GM12878 (cell line): ENCODE measurements around the gene CACNA1S. TPM values are rescaled to one million over a fixed set of nuclear protein-coding genes. Genes with fewer than 3 reads are reported as not detected.

Experiments
- ATAC-seq: fragments of 200-7000 bp; cut with Tn5 transposase; 3 replicates; pipeline ENCODE4 v1.9.1; 2020; ENCODE audit warnings: mild to moderate bottlenecking, moderate library complexity
- BruUV-seq: library from RNA; stranded (reverse); fragments of 400-500 nt; replicated peaks from 2 replicates; lab custom pipeline; 2021; lab: Mats Ljungman, UMichigan
- CTCF ChIA-PET: fragments of 300-600 bp; sonication (Branson Sonifier 250); formaldehyde crosslinking; extraction: SDS; loops from one replicate; lab custom pipeline; 2021; ENCODE audit warnings: inconsistent platforms; lab: Yijun Ruan, JAX
- POLR2A ChIA-PET: fragments of 350-600 bp; formaldehyde crosslinking; extraction: SDS; loops from one replicate; lab custom pipeline; 2021; ENCODE audit warnings: inconsistent platforms; lab: Charles Lee
- RAD21 ChIA-PET: fragments of 300-600 bp; sonication (Branson Sonifier 250); formaldehyde crosslinking; loops from one replicate; lab custom pipeline; 2023; ENCODE audit warnings: antibody characterized with exemption; ENCODE audit not compliant: unreplicated experiment; lab: Charles Lee
- SMC1A ChIA-PET: fragments of 300-600 bp; sonication (Branson Sonifier 250); formaldehyde crosslinking; loops from one replicate; lab custom pipeline; 2023; ENCODE audit not compliant: unreplicated experiment, uncharacterized antibody; lab: Charles Lee
- DNase-seq: peaks from one replicate; pipeline ENCODE4 v3.0.0-alpha.2; 2011; ENCODE audit warnings: low read depth, low spot score
- FAIRE-seq: peaks from 3 replicates; lab custom pipeline; 2011; peaks lifted over from hg19 to GRCh38; lab: Jason Lieb, UNC
- H2AFZ ChIP-seq: 2 replicates; pipeline ENCODE4 v1.6.0; 2011; ENCODE audit warnings: low read depth, low read length, control low read depth; ENCODE audit not compliant: control insufficient read depth
- H3K27ac ChIP-seq: 2 replicates; pipeline ENCODE4 v1.5.1; 2011; ENCODE audit warnings: control low read depth; ENCODE audit not compliant: control insufficient read depth, insufficient read depth
- H3K27me3 ChIP-seq, 2 experiments: replicated peaks in 1 of 2; 2 replicates each; pipeline versions ENCODE4 v1.6.0 to v1.6.1; 2011; ENCODE audit warnings: low read length in 1 of 2; ENCODE audit not compliant: control insufficient read depth in 2 of 2, insufficient read depth in 2 of 2
- H3K36me3 ChIP-seq, 2 experiments: 2 replicates each; pipeline ENCODE4 v1.5.1; 2011; ENCODE audit warnings: low read length in 1 of 2; ENCODE audit not compliant: control insufficient read depth in 2 of 2, insufficient read depth in 2 of 2
- H3K4me1 ChIP-seq: 2 replicates; pipeline ENCODE4 v1.6.1; 2011; ENCODE audit warnings: mild to moderate bottlenecking, low read length, moderate library complexity, mixed read lengths; ENCODE audit not compliant: control insufficient read depth, insufficient read depth
- H3K4me2 ChIP-seq: 2 replicates; pipeline ENCODE4 v1.6.0; 2011; ENCODE audit warnings: control low read depth; ENCODE audit not compliant: control insufficient read depth, insufficient read depth
- H3K4me3 ChIP-seq: fragments of 200-600 bp; sonication (generic); 2 replicates; pipeline ENCODE4 v1.5.1; 2016
- H3K79me2 ChIP-seq: 2 replicates; pipeline ENCODE4 v1.6.0; 2011; ENCODE audit warnings: low read length; ENCODE audit not compliant: control insufficient read depth, insufficient read depth
- H3K9ac ChIP-seq: 2 replicates; pipeline ENCODE4 v1.8.0; 2011; ENCODE audit warnings: low read length, control low read depth, mixed read lengths; ENCODE audit not compliant: control insufficient read depth, insufficient read depth
- H3K9me3 ChIP-seq: replicated peaks from 3 replicates; pipeline ENCODE4 v1.5.1; 2011; ENCODE audit warnings: mild to moderate bottlenecking, low read length; ENCODE audit not compliant: control insufficient read depth, insufficient read depth
- H4K20me1 ChIP-seq: 2 replicates; pipeline ENCODE4 v1.6.0; 2011; ENCODE audit not compliant: control insufficient read depth, insufficient read depth
- BACH1 ChIP-seq: fragments of 450-650 bp; IDR thresholded peaks from 2 replicates; pipeline ENCODE4 v1.6.1; 2017; ENCODE audit warnings: mild to moderate bottlenecking, borderline replicate concordance
- BMI1 ChIP-seq: fragments of 450-650 bp; IDR thresholded peaks from 2 replicates; pipeline ENCODE4 v1.6.1; 2016; ENCODE audit warnings: mild to moderate bottlenecking, moderate library complexity, borderline replicate concordance
- EGR1 ChIP-seq, 2 experiments: IDR thresholded peaks; 1 replicate in 1 of 2; 2 replicates in 1 of 2; pipeline ENCODE4 v1.6.1; 2011 to 2012; ENCODE audit warnings: low read depth in 2 of 2, low read length in 2 of 2, borderline replicate concordance in 1 of 2, mild to moderate bottlenecking in 1 of 2, moderate library complexity in 1 of 2
- HCFC1 ChIP-seq: fragments of 150-350 bp; IDR thresholded peaks from 2 replicates; pipeline ENCODE4 v1.6.1; 2014; ENCODE audit warnings: low read length
- MTA2 ChIP-seq: fragments of 450-650 bp; IDR thresholded peaks from 2 replicates; pipeline ENCODE4 v1.6.1; 2016; ENCODE audit warnings: low read depth, mild to moderate bottlenecking, moderate library complexity
- NR2C2 ChIP-seq: IDR thresholded peaks from 2 replicates; pipeline ENCODE4 v1.6.1; 2011; ENCODE audit warnings: borderline replicate concordance, low read depth; ENCODE audit not compliant: control insufficient read depth, insufficient read length
- NR2F1 ChIP-seq: fragments of 450-650 bp; conservative IDR thresholded peaks from 2 replicates; pipeline ENCODE4 v1.6.1; 2017; ENCODE audit warnings: mild to moderate bottlenecking
- NRF1 ChIP-seq: conservative IDR thresholded peaks from 2 replicates; pipeline ENCODE4 v1.6.1; 2011; ENCODE audit warnings: mild to moderate bottlenecking, low read depth, low read length, improper control_type of control experiment
- POLR2A ChIP-seq: IDR thresholded peaks from 2 replicates; pipeline ENCODE4 v1.6.1; 2011; ENCODE audit warnings: low read depth, mild to moderate bottlenecking, low read length
- POLR2AphosphoS5 ChIP-seq: IDR thresholded peaks from 2 replicates; pipeline ENCODE4 v1.6.1; 2011; ENCODE audit warnings: mild to moderate bottlenecking, low read length, inconsistent platforms
- POU2F2 ChIP-seq: IDR thresholded peaks from 3 replicates; pipeline ENCODE4 v1.6.1; 2011; ENCODE audit warnings: low read depth, mild to moderate bottlenecking, low read length, borderline replicate concordance
- RBBP5 ChIP-seq: fragments of 200-600 bp; sonication (generic); conservative IDR thresholded peaks from 2 replicates; pipeline ENCODE4 v1.6.1; 2016
- SMARCA5 ChIP-seq: fragments of 450-650 bp; IDR thresholded peaks from 2 replicates; pipeline ENCODE4 v1.6.1; 2017; ENCODE audit warnings: mild to moderate bottlenecking
- SPI1 ChIP-seq: IDR thresholded peaks from 2 replicates; pipeline ENCODE4 v1.6.1; 2011; ENCODE audit warnings: low read depth, mild to moderate bottlenecking, low read length, moderate library complexity, borderline replicate concordance; ENCODE audit not compliant: insufficient read depth
- SRF ChIP-seq, 2 experiments: IDR thresholded peaks; 2 replicates each; pipeline ENCODE4 v1.6.1; 2011; ENCODE audit warnings: low read depth in 2 of 2, low read length in 2 of 2, mild to moderate bottlenecking in 1 of 2, moderate library complexity in 1 of 2
- TBL1XR1 ChIP-seq: IDR thresholded peaks from 2 replicates; pipeline ENCODE4 v1.6.1; 2012; ENCODE audit warnings: low read depth, low read length, improper control_type of control experiment
- WGBS: methylation state at CpG from one replicate; pipeline ENCODE4 v1.1.6; 2016; ENCODE audit warnings: low lambda C conversion rate; ENCODE audit not compliant: insufficient replicate concordance, insufficient coverage; ENCODE audit errors: missing lambda C conversion rate; 5-methylcytosine and 5-hydroxymethylcytosine counted together
- in situ Hi-C: fragments of 300-500 bp; cut with MboI; formaldehyde crosslinking; loops from 9 replicates; pipeline ENCODE4 v1.14.3; 2018; ENCODE audit warnings: mixed read lengths
- intact Hi-C: fragments of 100-400 bp; cut with micrococcal nuclease; formaldehyde crosslinking; loops from one replicate; pipeline ENCODE4 v1.14.2; 2022; ENCODE audit not compliant: unreplicated experiment
- polyA plus RNA-seq, 11 experiments: library from polyadenylated mRNA; depleted of rRNA in 4 of 11; unstranded in 6 of 11; stranded (reverse) in 5 of 11; fragments of >200 nt; fragmentation: Nextera tagmentation in 4 of 11; fragmentation: Illumina TruSeq in 1 of 11; extraction: Ambion mirVana in 4 of 11; extraction: Trizol in 1 of 11; gene quantifications; 1 replicate in 1 of 11; 2 replicates in 10 of 11; pipeline versions ENCODE4 v1.2.1 to v1.2.3, GENCODE V29; 2011 to 2016; ENCODE audit warnings: inconsistent platforms in 2 of 11, missing spikeins in 2 of 11, low read depth in 1 of 11
- total RNA-seq, 4 experiments: library from RNA; depleted of rRNA in 3 of 4; stranded (reverse); fragments of >200 nt in 3 of 4; fragmentation: Illumina TruSeq in 1 of 4; extraction: Trizol in 1 of 4; gene quantifications; 2 replicates each; pipeline versions ENCODE4 v1.2.1 to v1.2.3, GENCODE V29; 2013 to 2021
- TF ChIP-seq, protein P1 (sequence below): IDR thresholded peaks from 2 replicates; pipeline ENCODE4 v1.6.1; 2012; ENCODE audit warnings: low read depth, low read length, improper control_type of control experiment
- TF ChIP-seq, protein P2 (sequence below): fragments of 450-650 bp; IDR thresholded peaks from 2 replicates; pipeline ENCODE4 v1.6.1; 2016; ENCODE audit warnings: mild to moderate bottlenecking
- TF ChIP-seq, protein P3 (sequence below): fragments of 450-650 bp; IDR thresholded peaks from 2 replicates; pipeline ENCODE4 v1.6.1; 2017; ENCODE audit warnings: antibody characterized with exemption, mild to moderate bottlenecking, moderate library complexity

The CACNA1S gene
- total and polyA plus RNA-seq, 10 of the 15 experiments (the other 5 are each of a cell fraction or from before 2014, with no cell fraction given): under 0.01 to 0.04 (median 0.02) TPM; not detected in 6

DNA sequence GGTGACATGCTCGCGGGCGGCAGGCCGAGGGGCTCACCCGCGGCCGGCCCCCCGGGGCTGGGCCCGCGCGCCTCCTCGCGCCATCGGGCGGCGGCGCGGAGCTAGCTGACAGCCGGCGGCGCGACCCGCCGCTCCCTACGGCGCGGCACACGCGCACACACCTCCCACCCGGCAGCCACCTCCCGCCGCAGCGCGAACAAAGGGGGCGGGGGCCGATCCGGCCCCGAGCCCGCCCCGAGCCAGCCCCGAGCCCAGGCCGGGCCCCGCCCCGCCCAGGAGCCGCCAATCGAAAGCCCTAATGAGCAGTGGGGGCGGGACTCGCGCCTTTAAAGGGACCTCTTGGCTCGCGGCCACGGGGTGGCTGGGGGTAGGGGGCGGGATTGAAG, 88.7 kb downstream of the CACNA1S start, which contains the start of gene KIF21B (continued):
- no peak for TF ChIP-seq HCFC1
- peak; percentile 55; the same call in 1 of the 2 replicates for TF ChIP-seq BACH1
- TF ChIP-seq, protein P1, sequence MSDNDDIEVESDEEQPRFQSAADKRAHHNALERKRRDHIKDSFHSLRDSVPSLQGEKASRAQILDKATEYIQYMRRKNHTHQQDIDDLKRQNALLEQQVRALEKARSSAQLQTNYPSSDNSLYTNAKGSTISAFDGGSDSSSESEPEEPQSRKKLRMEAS: peak; percentile 60
- TF ChIP-seq NR2F1: 0 out of 2 replicates have a peak, but pooled peaks have one; percentile 23
- 0 out of 3 replicates have a peak, but pooled peaks of 1 of the 2 experiments have one; percentile 13 for TF ChIP-seq EGR1 (IDR thresholded peaks at IDR 0.05; ENCODE audit: borderline replicate concordance in 1 of 2, low read depth in 2 of 2, low read length in 2 of 2)
- no peak for TF ChIP-seq MTA2
- TF ChIP-seq NRF1: 0 out of 2 replicates have a peak, but pooled peaks have one; percentile 12
- peak in 1 of 2 experiments; percentile 60; a peak in 1 of 4 replicates for TF ChIP-seq SRF (IDR thresholded peaks at IDR 0.05; ENCODE audit: low read depth in 2 of 2, low read length in 2 of 2)

DNA sequence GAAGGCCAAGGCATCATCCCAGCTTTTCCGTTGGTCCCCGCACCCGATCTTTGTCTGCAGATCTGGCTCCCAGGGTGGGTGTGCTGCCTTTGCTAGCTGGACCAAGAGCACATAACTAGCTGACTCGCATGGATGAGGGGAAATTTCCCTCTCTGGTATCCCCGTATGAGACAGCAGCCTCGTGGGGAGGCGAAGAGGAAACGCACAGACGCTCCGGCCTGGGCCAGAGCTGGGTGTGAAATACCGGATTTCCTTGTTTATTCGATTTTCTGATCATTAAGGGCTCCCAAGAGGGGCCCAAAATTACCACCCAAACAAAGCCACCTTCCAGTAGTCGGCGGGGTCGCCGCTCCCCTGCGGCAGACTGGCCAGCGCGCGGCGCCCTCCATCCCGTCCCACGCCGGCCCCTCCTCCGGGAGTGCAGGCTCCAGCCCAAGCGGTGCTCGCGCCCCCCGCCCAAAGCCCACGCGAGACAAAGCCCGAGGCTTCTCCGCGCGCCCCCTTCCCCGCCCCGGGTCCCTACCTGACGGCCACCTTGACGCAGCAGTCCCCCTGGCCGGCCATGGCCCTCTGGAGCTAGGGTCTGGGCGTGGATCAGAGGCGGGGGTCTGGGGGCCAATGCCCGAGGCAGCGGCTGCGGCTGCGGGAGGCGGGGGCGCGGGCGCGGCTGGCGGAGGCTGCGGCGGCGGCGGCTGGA, 89.3 kb downstream of the CACNA1S start:
- no peak for ATAC-seq
- in situ Hi-C loops: no loop called here
- intact Hi-C loops: loop anchor here (5.0 kb wide), 1 partner anchor 131 kb away; the partner anchor contains the start of gene INAVA
- POLR2A ChIA-PET: interaction anchor here (0.6 to 4.6 kb wide), 5 partner anchors 50 to 161 kb away, joined by 3 to 27 read pairs (median 11); no protein-coding TSS in a partner anchor
- H3K27me3 ChIP-seq: no peaks in the 10 kb centered on the region
- H3K27ac ChIP-seq: peak overlapping the region; percentile 94
- peak overlapping the region; percentile 93 for H3K4me3 ChIP-seq
- RAD21 ChIA-PET: interaction anchor here (0.6 to 15.8 kb wide), 7 partner anchors 19 to 868 kb away, joined by 3 to 239 read pairs (median 5); no protein-coding TSS in a partner anchor
- H3K4me1 ChIP-seq: peaks cover 86% of the 10 kb centered on the region
- CTCF ChIA-PET: interaction anchor here (1.3 to 16.7 kb wide), 7 partner anchors 19 to 464 kb away, joined by 3 to 250 read pairs (median 23); partner anchors contain the start of gene KIF14
- WGBS: under 1% methylated on average over 47 of the region's 56 CpGs
- SMC1A ChIA-PET: interaction anchor here (3.5 to 10.3 kb wide), 4 partner anchors 17 to 135 kb away, joined by 12 to 91 read pairs (median 28); no protein-coding TSS in a partner anchor
- peaks cover 39% of the 10 kb centered on the region for H3K79me2 ChIP-seq
- DNase-seq: no peak
- no peaks in the 10 kb centered on the region for H3K36me3 ChIP-seq
- H2AFZ ChIP-seq: peak overlapping the region; percentile 60
- H3K9me3 ChIP-seq: no peaks in the 10 kb centered on the region
- no TSS peak for BruUV-seq
- no peak for FAIRE-seq
- H3K4me2 ChIP-seq: peak overlapping the region; percentile 97
- peak overlapping the region; percentile 84 for H3K9ac ChIP-seq
- no peaks in the 10 kb centered on the region for H4K20me1 ChIP-seq
- TF ChIP-seq SPI1: no peak
- TF ChIP-seq NR2C2: no peak
- no peak for TF ChIP-seq BMI1
- TF ChIP-seq POU2F2: no peak
- no peak for TF ChIP-seq RBBP5
- TF ChIP-seq, protein P2, sequence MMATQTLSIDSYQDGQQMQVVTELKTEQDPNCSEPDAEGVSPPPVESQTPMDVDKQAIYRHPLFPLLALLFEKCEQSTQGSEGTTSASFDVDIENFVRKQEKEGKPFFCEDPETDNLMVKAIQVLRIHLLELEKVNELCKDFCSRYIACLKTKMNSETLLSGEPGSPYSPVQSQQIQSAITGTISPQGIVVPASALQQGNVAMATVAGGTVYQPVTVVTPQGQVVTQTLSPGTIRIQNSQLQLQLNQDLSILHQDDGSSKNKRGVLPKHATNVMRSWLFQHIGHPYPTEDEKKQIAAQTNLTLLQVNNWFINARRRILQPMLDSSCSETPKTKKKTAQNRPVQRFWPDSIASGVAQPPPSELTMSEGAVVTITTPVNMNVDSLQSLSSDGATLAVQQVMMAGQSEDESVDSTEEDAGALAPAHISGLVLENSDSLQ: no peak
- TF ChIP-seq TBL1XR1: no peak
- TF ChIP-seq POLR2A: peak; percentile 56; the same call in 1 of the 2 replicates
- TF ChIP-seq, protein P3, sequence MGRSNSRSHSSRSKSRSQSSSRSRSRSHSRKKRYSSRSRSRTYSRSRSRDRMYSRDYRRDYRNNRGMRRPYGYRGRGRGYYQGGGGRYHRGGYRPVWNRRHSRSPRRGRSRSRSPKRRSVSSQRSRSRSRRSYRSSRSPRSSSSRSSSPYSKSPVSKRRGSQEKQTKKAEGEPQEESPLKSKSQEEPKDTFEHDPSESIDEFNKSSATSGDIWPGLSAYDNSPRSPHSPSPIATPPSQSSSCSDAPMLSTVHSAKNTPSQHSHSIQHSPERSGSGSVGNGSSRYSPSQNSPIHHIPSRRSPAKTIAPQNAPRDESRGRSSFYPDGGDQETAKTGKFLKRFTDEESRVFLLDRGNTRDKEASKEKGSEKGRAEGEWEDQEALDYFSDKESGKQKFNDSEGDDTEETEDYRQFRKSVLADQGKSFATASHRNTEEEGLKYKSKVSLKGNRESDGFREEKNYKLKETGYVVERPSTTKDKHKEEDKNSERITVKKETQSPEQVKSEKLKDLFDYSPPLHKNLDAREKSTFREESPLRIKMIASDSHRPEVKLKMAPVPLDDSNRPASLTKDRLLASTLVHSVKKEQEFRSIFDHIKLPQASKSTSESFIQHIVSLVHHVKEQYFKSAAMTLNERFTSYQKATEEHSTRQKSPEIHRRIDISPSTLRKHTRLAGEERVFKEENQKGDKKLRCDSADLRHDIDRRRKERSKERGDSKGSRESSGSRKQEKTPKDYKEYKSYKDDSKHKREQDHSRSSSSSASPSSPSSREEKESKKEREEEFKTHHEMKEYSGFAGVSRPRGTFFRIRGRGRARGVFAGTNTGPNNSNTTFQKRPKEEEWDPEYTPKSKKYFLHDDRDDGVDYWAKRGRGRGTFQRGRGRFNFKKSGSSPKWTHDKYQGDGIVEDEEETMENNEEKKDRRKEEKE: no peak
- TF ChIP-seq POLR2AphosphoS5: no peak
- TF ChIP-seq SMARCA5: no peak
